H9 (cell line): Measurements from ENCODE around the gene DPP3. TPM values are rescaled to one million over a fixed set of nuclear protein-coding genes. Genes with fewer than 3 reads are reported as not detected.
A peak's percentile ranks its signal among the peaks of the same experiment; 100 is the strongest.

ENCODE experiments used
- DNase-seq: peaks from one replicate; pipeline ENCODE4 v3.0.0-alpha.2; 2017
- H2AFZ ChIP-seq: one replicate; pipeline ENCODE4 v1.6.1; 2013; ENCODE audit warnings: mild to moderate bottlenecking, low read length, control low read depth, moderate library complexity
- H2AK5ac ChIP-seq: 2 replicates; pipeline ENCODE4 v1.6.1; 2013; ENCODE audit warnings: low read length, control low read depth, mixed read lengths; ENCODE audit not compliant: insufficient read length
- H2BK120ac ChIP-seq: one replicate; pipeline ENCODE4 v1.6.1; 2013; ENCODE audit warnings: low read depth, mild to moderate bottlenecking, low read length, control low read depth, inconsistent platforms; ENCODE audit not compliant: poor library complexity, severe bottlenecking
- H2BK12ac ChIP-seq: 2 replicates; pipeline ENCODE4 v1.6.1; 2013; ENCODE audit warnings: low read length, control low read depth, mixed read lengths, low read depth; ENCODE audit not compliant: insufficient read length
- H2BK15ac ChIP-seq: 2 replicates; pipeline ENCODE4 v1.6.1; 2013; ENCODE audit warnings: low read depth, low read length, control low read depth
- H2BK20ac ChIP-seq: one replicate; pipeline ENCODE4 v1.6.1; 2013; ENCODE audit warnings: low read depth, mild to moderate bottlenecking, low read length, control low read depth, inconsistent platforms; ENCODE audit not compliant: poor library complexity, severe bottlenecking
- H2BK5ac ChIP-seq: 2 replicates; pipeline ENCODE4 v1.6.1; 2013; ENCODE audit warnings: low read length, control low read depth, mixed read lengths; ENCODE audit not compliant: insufficient read length
- H3K14ac ChIP-seq: 2 replicates; pipeline ENCODE4 v1.6.1; 2013; ENCODE audit warnings: low read length, control low read depth; ENCODE audit not compliant: insufficient read depth
- H3K18ac ChIP-seq: 2 replicates; pipeline ENCODE4 v1.6.1; 2013; ENCODE audit warnings: low read depth, mild to moderate bottlenecking, mixed read lengths, low read length, control low read depth; ENCODE audit not compliant: insufficient read length
- H3K23ac ChIP-seq: 2 replicates; pipeline ENCODE4 v1.6.1; 2013; ENCODE audit warnings: low read length, control low read depth, mixed read lengths, low read depth; ENCODE audit not compliant: insufficient read length
- H3K23me2 ChIP-seq: 2 replicates; pipeline ENCODE4 v1.6.1; 2013; ENCODE audit warnings: low read depth, mild to moderate bottlenecking, mixed read lengths, low read length, control low read depth; ENCODE audit not compliant: insufficient read length, poor library complexity, severe bottlenecking
- H3K27ac ChIP-seq: 2 replicates; pipeline ENCODE4 v1.5.1; 2013; ENCODE audit warnings: low read length, control low read depth, mixed read lengths, low read depth; ENCODE audit not compliant: insufficient read length
- H3K27me3 ChIP-seq: 2 replicates; pipeline ENCODE4 v1.6.1; 2013; ENCODE audit warnings: low read length, control low read depth, inconsistent platforms; ENCODE audit not compliant: insufficient read depth
- H3K4ac ChIP-seq: 2 replicates; pipeline ENCODE4 v1.6.1; 2013; ENCODE audit warnings: low read depth, mild to moderate bottlenecking, control low read depth, inconsistent platforms, low read length, moderate library complexity
- H3K4me1 ChIP-seq: 2 replicates; pipeline ENCODE4 v1.6.1; 2013; ENCODE audit warnings: low read length, control low read depth, inconsistent platforms; ENCODE audit not compliant: insufficient read depth
- H3K4me2 ChIP-seq: 2 replicates; pipeline ENCODE4 v1.6.1; 2013; ENCODE audit warnings: low read length, control low read depth, mixed read lengths; ENCODE audit not compliant: insufficient read length, insufficient read depth
- H3K56ac ChIP-seq: 2 replicates; pipeline ENCODE4 v1.6.1; 2013; ENCODE audit warnings: low read depth, mild to moderate bottlenecking, mixed read lengths, low read length, control low read depth; ENCODE audit not compliant: insufficient read length
- H3K79me1 ChIP-seq: 2 replicates; pipeline ENCODE4 v1.6.1; 2013; ENCODE audit warnings: low read depth, mild to moderate bottlenecking, moderate library complexity, low read length, control low read depth, inconsistent platforms; ENCODE audit not compliant: insufficient read depth, poor library complexity, severe bottlenecking
- H3K79me2 ChIP-seq: 2 replicates; pipeline ENCODE4 v1.6.1; 2013; ENCODE audit warnings: low read length, control low read depth, inconsistent platforms; ENCODE audit not compliant: insufficient read depth
- H3K9ac ChIP-seq: 2 replicates; pipeline ENCODE4 v1.6.1; 2013; ENCODE audit warnings: low read length, control low read depth, mixed read lengths; ENCODE audit not compliant: insufficient read length; ENCODE audit errors: extremely low read depth
- H3K9me3 ChIP-seq: one replicate; pipeline ENCODE4 v1.6.1; 2013; ENCODE audit warnings: low read depth, low read length, inconsistent platforms; ENCODE audit not compliant: control insufficient read depth
- H3T11ph ChIP-seq: one replicate; pipeline ENCODE4 v1.6.1; 2013; ENCODE audit warnings: mild to moderate bottlenecking, low read length, control low read depth, inconsistent platforms
- H4K20me1 ChIP-seq: one replicate; pipeline ENCODE4 v1.6.1; 2013; ENCODE audit not compliant: control insufficient read depth, insufficient read length, insufficient read depth
- H4K5ac ChIP-seq: 2 replicates; pipeline ENCODE4 v1.6.1; 2013; ENCODE audit warnings: low read depth, mild to moderate bottlenecking, mixed read lengths, low read length, control low read depth; ENCODE audit not compliant: insufficient read length
- H4K8ac ChIP-seq: replicated peaks from 2 replicates; pipeline ENCODE4 v1.6.1; 2013; ENCODE audit warnings: low read length, control low read depth, mixed read lengths, low read depth; ENCODE audit not compliant: insufficient read length
- H4K91ac ChIP-seq: 2 replicates; pipeline ENCODE4 v1.6.1; 2013; ENCODE audit warnings: low read depth, mild to moderate bottlenecking, moderate library complexity, mixed read lengths, low read length, control low read depth; ENCODE audit not compliant: insufficient read length
- H3K27ac Mint-ChIP-seq, 3 experiments: 2 replicates in 2 of 3; 3 replicates in 1 of 3; pipeline ENCODE4 v1.8.0; 2020 to 2021; ENCODE audit warnings: mixed read lengths in 3 of 3, mild to moderate bottlenecking in 1 of 3, moderate library complexity in 1 of 3
- H3K27me3 Mint-ChIP-seq: 2 replicates; pipeline ENCODE4 v1.8.0; 2021; ENCODE audit warnings: low read depth, mild to moderate bottlenecking, moderate library complexity, mixed read lengths
- H3K36me3 Mint-ChIP-seq, 3 experiments: 2 replicates in 2 of 3; 3 replicates in 1 of 3; pipeline ENCODE4 v1.8.0; 2020 to 2021; ENCODE audit warnings: low read depth in 3 of 3, mixed read lengths in 3 of 3; ENCODE audit not compliant: insufficient read depth in 1 of 3
- H3K4me1 Mint-ChIP-seq, 2 experiments: 2 replicates each; pipeline ENCODE4 v1.8.0; 2020; ENCODE audit warnings: mixed read lengths in 2 of 2
- H3K4me3 Mint-ChIP-seq, 2 experiments: 2 replicates in 1 of 2; 3 replicates in 1 of 2; pipeline ENCODE4 v1.8.0; 2020 to 2021; ENCODE audit warnings: mild to moderate bottlenecking in 2 of 2, mixed read lengths in 2 of 2, moderate library complexity in 1 of 2
- H3K9me3 Mint-ChIP-seq, 2 experiments: 2 replicates in 1 of 2; 3 replicates in 1 of 2; pipeline ENCODE4 v1.8.0; 2020; ENCODE audit warnings: mild to moderate bottlenecking in 2 of 2, mixed read lengths in 2 of 2, moderate library complexity in 1 of 2
- CTCF ChIP-seq: fragments of 200-600 bp; sonication (generic); conservative IDR thresholded peaks from 3 replicates; pipeline ENCODE4 v1.8.0; 2021; ENCODE audit warnings: antibody characterized with exemption, mild to moderate bottlenecking
- WGBS: extraction: QIAGEN DNeasy Blood & Tissue Kit; methylation state at CpG from one replicate; pipeline ENCODE4 v1.1.7; 2013; ENCODE audit warnings: missing lambda C conversion rate, low lambda C conversion rate, mixed read lengths; ENCODE audit not compliant: insufficient read length; ENCODE audit errors: extremely low coverage; 5-methylcytosine and 5-hydroxymethylcytosine counted together
- total RNA-seq: library from RNA; stranded (reverse); gene quantifications from 2 replicates; pipeline ENCODE4 v1.2.1, GENCODE V29; 2021

DPP3 gene
- total RNA-seq, 1 experiment from 2014 or later: 85.3 TPM

GRCh38 chr11:66468691-66469090 lies 11.5 kb upstream of the DPP3 start:
- H3K9ac ChIP-seq: no peak overlapping the region
- H3K36me3 Mint-ChIP-seq: peaks cover 0 to 24% (median 17%) of the 10 kb centered on the region in 3 experiments; a peak in 6 of 7 replicates
- H3K27ac Mint-ChIP-seq: no peak overlapping the region

More at GRCh38 chr11:66468691-66469090, 11.5 kb upstream of the DPP3 start:
- Histone ChIP-seq H3K27me3 (no peaks in the 10 kb centered on the region), H3K14ac (no peak overlapping the region), H2BK12ac (no peak overlapping the region), H2BK15ac (no peak overlapping the region), H4K20me1 (no peaks in the 10 kb centered on the region), H4K8ac (no peak overlapping the region), H3K9me3 (no peaks in the 10 kb centered on the region), H3K79me1 (no peaks in the 10 kb centered on the region), H3K56ac (no peak overlapping the region), H3T11ph (no peak overlapping the region), H3K4ac (no peak overlapping the region), H3K23ac (no peak overlapping the region), H2AK5ac (no peak overlapping the region), H2AFZ (no peak overlapping the region), H3K27ac (no peak overlapping the region), H4K5ac (no peak overlapping the region), H3K23me2 (peaks cover 6% of the 10 kb centered on the region), H3K4me2 (no peak overlapping the region), H3K79me2 (no peaks in the 10 kb centered on the region), H2BK20ac (no peak overlapping the region), H3K18ac (no peak overlapping the region), H2BK5ac (no peak overlapping the region), H2BK120ac (no peak overlapping the region), H4K91ac (no peak overlapping the region), H3K4me1 (no peaks in the 10 kb centered on the region; the same call in 1 of the 2 replicates)
- H3K4me1 Mint-ChIP-seq: peaks cover 21 to 36% of the 10 kb centered on the region in 2 experiments
- DNase-seq: no peak
- peaks cover 6% of the 10 kb centered on the region for H3K27me3 Mint-ChIP-seq
- peaks cover 0 to 1% of the 10 kb centered on the region in 2 experiments; a peak in 2 of 5 replicates for H3K9me3 Mint-ChIP-seq
- TF ChIP-seq CTCF: no peak
- WGBS: no CpG with 5 or more reads among the region's 6 CpGs
- peak overlapping the region; percentile 39 to 92; a peak in 3 of 5 replicates for H3K4me3 Mint-ChIP-seq
